ENCODE measurements around the gene ABLIM2.

ABLIM2 gene

DNA sequence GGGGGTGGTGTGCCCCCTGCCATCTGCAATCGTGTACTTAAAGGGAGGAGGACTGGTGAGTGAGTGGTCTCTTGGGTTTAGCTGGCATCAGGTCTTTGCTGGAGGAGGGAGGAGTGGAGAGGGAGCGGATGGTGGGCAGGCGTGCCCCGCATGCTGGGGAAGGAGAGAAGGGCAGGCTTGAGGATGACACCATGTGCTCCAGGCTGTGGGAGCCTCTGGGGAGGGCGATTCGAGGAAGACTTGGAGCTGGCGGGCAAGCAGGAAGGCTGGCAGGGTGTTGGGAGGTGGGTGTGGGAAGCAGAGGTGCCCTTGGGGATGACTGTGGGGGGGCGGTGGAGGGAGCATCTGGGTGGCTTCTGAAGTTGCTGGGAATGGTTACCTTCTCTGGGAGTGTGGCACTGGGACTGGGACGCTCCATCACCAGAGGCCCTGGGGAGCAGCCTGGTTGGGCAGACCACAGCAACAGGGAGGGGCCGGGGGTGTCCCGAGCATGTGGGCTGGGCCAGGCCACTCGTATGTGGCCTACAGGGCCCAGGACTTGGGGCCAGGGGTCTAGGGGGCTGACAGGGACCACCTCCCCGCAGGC is 188.2 kb downstream of the ABLIM2 start:
- DNase-seq = no peak

DNA sequence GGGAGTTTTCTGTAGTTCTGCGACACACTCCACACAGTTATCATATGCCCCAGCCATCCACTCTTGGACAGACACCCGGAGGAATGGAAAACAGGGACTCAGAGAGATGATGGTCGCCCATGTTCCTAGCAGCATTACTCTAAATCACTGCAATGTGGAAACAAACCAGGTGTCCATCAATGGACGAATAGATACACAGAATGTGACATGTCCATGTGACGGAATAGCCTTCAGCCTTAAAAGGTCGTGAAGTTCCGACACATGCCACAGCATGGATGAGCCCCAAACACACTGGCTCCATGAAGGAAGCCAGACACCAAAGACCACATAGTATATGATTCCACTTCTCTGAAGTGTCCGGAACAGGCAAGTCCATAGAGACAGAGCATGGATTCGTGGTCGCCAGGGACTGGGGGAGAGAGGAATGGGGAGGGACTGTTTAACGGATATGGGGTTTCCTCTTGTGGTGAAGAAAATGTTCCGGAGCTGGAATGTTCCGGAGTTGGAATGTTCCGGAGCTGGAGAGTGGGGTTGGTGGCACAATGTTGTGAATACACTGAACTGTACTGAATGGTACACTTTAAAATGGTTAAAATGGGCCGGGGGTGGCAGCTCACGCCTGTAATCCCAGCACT is 190.2 kb downstream of the ABLIM2 start:
- DNase-seq = no peak

GRCh38 chr4:7967501-7968261 is 190.9 kb downstream of the ABLIM2 start:
- DNase-seq = peak in 1 of 2 experiments; percentile 31

- no peak for DNase-seq
These were observed 191.6 kb downstream of the ABLIM2 start for GRCh38 chr4:7967063-7967440.

- DNase-seq = no peak
These were observed 192.1 kb downstream of the ABLIM2 start for GRCh38 chr4:7966281-7967062.

GRCh38 chr4:7964890-7965662 is 193.5 kb downstream of the ABLIM2 start:
- peak; percentile 50 to 58 for DNase-seq

- DNase-seq = peak; percentile 48 to 58
These were observed 194.2 kb downstream of the ABLIM2 start for GRCh38 chr4:7964459-7964858.

- no peak for DNase-seq
These were observed 194.9 kb downstream of the ABLIM2 start for GRCh38 chr4:7963691-7964090.

DNA sequence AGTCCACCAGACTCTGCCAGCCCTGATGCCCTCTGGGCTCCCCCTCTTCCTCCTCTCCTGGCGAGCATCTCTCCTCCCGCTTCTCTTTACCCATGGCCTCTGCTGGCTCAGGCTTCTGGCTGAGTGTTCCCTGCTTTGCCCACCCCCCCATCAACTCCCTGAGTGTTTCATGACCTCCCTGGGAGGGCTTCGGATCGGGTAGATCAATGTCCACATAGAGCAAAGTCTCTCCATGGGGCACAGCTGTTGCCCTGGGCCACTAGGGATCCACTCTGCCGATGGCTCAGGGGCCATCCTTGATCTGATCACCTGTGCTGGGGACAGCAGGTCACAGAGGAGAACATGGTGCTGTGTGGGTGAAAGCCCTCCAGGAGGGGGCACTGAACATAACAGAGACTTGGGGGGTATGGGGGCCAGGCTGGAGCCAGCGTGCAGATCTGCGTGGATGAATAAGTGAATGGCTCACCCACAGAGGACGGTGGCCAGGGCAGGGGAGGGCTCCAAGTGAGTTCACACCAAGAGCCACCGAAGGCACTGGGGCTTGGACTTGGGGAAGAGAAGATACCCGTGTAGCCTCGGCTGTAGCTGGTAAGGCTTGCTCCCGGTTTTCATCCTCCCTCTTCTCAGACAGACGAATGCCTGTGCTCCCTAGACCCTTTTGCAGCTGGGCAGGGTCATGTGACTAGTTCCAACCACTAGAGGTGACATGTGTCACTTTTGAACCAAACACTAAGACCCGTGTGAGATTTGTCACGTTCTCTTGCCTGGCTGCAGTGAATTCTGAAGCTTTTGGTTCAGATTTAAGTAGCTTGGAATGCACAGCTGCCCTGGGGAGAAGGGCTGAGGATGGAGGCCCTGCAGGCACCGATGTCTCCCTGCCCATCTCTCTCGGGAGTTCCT is 195.8 kb downstream of the ABLIM2 start:
- DNase-seq = no peak

DNA sequence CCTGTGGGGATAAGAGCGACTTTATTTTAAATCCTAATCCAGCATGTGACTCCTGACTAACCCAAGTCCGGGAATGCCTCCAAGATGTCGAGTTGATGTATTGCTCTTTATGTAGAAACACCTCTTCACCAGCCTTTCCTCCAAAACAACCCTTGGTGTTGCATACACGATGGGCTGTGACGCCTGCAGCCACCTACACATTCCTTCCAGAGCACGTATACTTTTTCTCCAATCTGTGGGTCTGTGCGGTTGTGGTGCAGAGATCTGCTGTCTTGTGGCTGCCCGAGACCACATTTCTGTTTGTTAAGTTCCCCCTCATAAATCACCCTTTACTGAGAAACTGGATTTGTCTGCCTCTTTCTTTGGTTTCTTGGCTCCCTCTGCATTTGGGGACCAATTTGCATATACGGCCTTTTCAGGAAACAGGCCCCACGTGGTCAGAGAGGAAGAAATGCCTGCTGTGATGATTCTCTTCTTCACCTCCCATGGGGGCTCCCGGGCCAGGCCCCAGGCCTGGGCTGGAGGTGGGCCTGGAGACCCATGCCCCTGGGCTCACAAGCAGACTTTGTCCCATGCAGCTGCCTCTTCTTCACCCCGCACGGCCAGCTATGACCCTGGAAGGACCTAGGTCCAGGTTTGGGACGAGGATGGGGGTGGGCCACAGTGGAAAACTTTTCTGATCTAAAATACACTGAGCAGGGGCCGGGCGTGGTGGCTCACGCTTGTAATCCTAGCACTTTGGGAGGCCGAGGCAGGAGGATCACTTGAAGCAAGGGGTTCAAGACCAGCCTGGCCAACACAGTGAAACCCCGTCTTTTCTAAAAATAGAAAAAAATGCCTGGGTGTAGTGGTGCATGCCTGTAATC is 197.6 kb downstream of the ABLIM2 start:
- peak; percentile 84 to 88 for DNase-seq

DNA sequence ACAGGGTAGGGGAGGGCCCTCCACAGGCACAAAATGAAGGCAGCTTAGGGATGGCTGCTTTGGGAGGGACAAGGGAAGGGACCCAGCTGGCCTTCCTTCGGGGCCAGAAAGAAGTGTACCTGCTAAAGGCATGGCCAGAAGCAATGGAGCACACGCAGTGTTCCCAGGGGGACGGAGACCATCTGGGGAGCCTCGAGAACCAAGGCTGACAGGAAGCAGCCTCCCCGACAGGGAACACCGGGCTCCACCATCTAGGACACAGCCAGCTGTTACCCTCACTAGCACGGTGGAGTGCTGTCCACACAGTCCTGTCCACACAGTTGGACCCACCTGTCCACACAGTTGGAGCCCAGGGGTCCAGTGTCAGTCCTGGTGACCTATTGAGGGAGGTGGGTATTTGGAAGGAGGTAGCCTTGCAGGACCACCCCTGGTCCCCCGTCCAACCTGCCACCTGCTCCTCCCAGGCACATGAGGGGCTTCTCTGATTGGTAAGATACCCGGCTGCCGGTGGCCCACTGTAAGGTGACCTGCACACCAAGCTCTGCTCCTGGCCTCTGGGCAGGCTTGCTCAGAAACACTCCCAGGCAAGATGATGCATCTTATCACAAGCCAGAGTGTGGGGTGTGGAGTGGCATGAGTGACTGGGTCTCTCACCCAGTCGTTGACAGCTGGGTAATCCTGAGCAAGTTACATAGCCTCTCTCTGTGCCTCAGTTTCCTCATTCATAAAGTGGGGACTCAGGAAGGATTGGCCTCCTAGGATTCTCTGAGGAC is 198.4 kb downstream of the ABLIM2 start:
- peak in 1 of 2 experiments; percentile 66 for DNase-seq

DNA sequence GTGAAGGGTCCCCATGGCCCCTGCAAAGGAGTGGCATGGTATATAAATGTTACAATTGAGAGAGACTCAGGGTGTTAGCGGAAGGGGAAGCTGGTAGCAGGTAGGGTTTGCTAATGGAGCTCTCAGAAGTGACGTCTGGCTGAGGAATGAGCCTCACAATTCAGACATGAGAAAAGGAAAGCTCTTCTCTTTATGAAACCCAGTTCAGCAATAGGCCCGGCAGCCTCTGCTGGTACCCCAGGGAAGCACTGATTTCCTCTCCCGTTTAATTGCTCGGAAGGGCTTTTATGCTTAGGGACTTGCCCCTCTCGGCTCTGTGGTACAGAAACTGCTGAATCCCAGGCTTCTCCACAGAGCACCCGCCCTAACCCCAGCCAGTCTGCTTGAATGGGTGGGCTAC is 199.5 kb downstream of the ABLIM2 start:
- no peak for DNase-seq

- no peak for DNase-seq
These were observed 201.5 kb downstream of the ABLIM2 start for GRCh38 chr4:7956934-7957656.

DNA sequence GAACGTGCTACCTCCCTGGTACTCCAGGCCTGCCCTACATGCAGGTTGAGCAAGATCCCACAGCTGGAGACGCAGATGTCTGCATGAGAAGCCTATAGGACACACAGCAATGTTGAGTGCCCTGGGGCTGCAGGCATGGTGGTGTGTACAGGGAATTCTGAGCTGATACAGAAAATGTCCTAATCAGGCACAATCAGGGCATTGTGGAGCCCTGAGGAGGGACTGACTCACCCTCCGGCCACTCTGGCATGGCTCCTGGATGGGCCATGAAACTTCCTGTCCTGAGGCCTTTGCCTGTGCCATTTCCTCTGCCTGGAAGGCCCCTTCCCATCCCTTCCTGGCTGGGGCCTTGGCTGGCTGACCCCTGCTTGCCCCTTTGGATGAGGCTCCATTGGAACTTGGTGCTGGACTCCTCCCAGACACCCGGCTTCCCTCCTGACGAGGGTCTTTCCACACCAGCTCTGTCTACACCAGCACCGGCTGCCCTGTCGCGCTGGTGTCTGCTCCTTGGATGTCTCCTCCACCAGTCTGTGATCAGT is 202.3 kb downstream of the ABLIM2 start:
- no peak for DNase-seq

DNA sequence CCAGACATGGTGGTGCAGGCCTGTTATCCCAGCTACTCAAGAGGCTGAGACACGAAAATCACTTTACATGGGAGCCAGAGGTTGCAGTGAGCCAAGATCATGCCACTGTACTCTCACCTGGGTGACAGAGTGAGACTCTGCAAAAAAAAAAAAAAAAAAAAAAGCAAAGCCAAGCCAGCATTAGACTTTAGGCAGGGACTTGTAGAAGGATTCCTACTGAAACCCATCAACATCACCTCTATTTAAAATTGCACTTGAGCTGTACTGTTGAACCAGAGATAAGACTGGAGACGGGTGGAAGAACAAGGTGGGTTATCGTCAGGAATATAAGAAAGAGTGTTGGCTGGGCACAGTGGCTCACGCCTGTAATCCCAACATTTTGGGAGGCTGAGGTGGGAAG is 203.2 kb downstream of the ABLIM2 start:
- no peak for DNase-seq

GRCh38 chr4:7952615-7953014 is 206.0 kb downstream of the ABLIM2 start:
- DNase-seq = no peak

DNA sequence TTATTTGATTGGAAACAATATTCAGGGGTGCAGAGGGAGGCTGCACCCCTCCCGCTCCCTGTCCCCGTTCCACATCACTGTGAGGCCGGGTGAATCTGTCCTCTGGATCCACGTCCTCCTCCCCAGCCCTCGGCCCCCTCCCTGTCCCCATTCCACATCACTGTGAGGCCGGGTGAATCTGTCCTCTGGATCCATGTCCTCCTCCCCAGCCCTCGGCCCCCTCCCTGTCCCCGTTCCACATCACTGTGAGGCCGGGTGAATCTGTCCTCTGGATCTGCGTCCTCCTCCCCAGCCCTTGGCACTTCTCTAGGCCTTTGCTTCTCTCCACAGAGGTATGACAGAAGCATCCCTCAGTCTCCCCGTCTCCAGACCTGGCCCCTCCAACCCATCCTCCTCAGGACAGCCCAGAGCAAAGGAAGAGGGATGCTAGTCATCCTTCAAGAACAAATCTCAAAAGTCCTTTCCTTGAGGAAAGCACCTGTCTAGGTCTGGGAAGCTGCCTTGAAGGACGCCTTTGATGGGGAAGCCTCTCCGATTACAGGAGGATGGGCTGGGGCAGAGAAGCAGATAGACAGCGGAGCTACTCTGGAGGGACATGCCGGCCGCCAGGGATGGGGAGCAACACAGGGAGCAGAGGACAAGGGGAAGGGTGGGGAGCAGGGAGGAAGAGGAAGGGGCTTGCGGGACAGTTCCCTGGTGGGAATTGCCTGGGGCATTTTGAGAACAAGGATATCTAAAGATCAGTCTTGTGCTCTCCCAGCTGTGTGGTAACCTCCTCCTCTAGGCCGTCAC is 208.1 kb downstream of the ABLIM2 start:
- DNase-seq = no peak

DNA sequence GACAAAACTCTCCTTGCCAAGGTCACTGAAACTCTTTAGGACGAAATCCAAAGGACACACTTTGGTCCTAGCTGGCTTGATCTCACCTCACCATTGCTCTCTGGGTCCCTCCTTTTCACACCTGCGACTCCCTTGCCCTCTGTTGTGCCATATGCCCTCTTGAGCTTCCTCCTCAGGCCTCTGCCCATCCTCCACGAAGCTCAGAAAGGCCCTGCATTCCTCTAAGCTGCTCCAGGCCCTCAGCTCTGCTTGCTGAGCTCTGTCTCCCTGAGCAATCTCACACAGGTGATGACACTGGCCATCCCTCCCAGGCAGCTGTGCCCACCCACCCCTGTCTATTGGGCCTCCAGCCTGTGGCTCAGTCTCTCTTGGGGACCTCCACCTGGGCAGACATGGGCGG is 208.9 kb downstream of the ABLIM2 start:
- DNase-seq = no peak

All from activated T-cell treated with anti-CD3 and anti-CD28 coated beads, Interleukin-2, amount 50 U/mL, for 48 hours (primary cell).